Activated CD8-positive, alpha-beta memory T cell treated with anti-CD3 and anti-CD28 coated beads, Interleukin-2, amount 10 ng/mL, durations not matched to agents 7 days and 5 days (primary cell): ENCODE results near the gene RBM7. TPM values are rescaled to one million over a fixed set of nuclear protein-coding genes. Genes with fewer than 3 reads are reported as not detected.

ENCODE experiments used
- ATAC-seq: fragments of 150-1000 bp; cut with Tn5 transposase; one replicate; pipeline ENCODE4 v1.10.0; 2021; ENCODE audit warnings: moderate library complexity
- CTCF ChIA-PET: fragments of 350-600 bp; sonication (Branson Sonifier 250); formaldehyde crosslinking; loops from one replicate; lab custom pipeline; 2021; ENCODE audit warnings: antibody characterized with exemption; lab: Charles Lee
- DNase-seq: peaks from one replicate; pipeline ENCODE4 v3.0.0-alpha.2; 2020
- H3K27ac Mint-ChIP-seq: one replicate; pipeline ENCODE4 v1.8.0; 2021; ENCODE audit warnings: mild to moderate bottlenecking, mixed read lengths
- H3K27me3 Mint-ChIP-seq: one replicate; pipeline ENCODE4 v1.8.0; 2021; ENCODE audit warnings: mixed read lengths
- H3K36me3 Mint-ChIP-seq: one replicate; pipeline ENCODE4 v1.8.0; 2021; ENCODE audit warnings: mild to moderate bottlenecking, mixed read lengths
- H3K4me1 Mint-ChIP-seq: one replicate; pipeline ENCODE4 v1.8.0; 2021; ENCODE audit warnings: mixed read lengths
- H3K4me3 Mint-ChIP-seq: one replicate; pipeline ENCODE4 v1.8.0; 2021; ENCODE audit warnings: mild to moderate bottlenecking, moderate library complexity, mixed read lengths
- H3K9me3 Mint-ChIP-seq: one replicate; pipeline ENCODE4 v1.8.0; 2022; ENCODE audit warnings: low read depth, mixed read lengths
- total RNA-seq, 2 experiments: library from RNA; stranded (reverse); gene quantifications; one replicate each; pipeline ENCODE4 v1.2.3, GENCODE V29; 2021

RBM7 gene
- total RNA-seq, 2 experiments from 2014 or later = 32.8 to 38.0 TPM

GRCh38 chr11:114412946-114413345, 12.5 kb downstream of the RBM7 start:
- CTCF ChIA-PET = no interaction called here
- ATAC-seq (no peak), DNase-seq (no peak)
- Mint-ChIP-seq H3K36me3 (peaks cover 27% of the 10 kb centered on the region), H3K4me1 (peaks cover 2% of the 10 kb centered on the region), H3K9me3 (no peaks in the 10 kb centered on the region), H3K4me3 (no peak overlapping the region), H3K27ac (no peak overlapping the region), H3K27me3 (no peaks in the 10 kb centered on the region)

- no peak overlapping the region for H3K27ac Mint-ChIP-seq
Measured at GRCh38 chr11:114413958-114414357, 13.5 kb downstream of the RBM7 start.

GRCh38 chr11:114416441-114416961, 16.0 kb downstream of the RBM7 start:
- CTCF ChIA-PET = no interaction called here
- no peak for ATAC-seq

More at GRCh38 chr11:114413958-114414357, 13.5 kb downstream of the RBM7 start:
- Mint-ChIP-seq H3K9me3 (no peaks in the 10 kb centered on the region), H3K36me3 (peaks cover 27% of the 10 kb centered on the region), H3K27me3 (no peaks in the 10 kb centered on the region), H3K4me3 (no peak overlapping the region), H3K4me1 (peaks cover 2% of the 10 kb centered on the region)
- DNase-seq = no peak
- CTCF ChIA-PET = no interaction called here
- no peak for ATAC-seq

GRCh38 chr11:114426280-114426679, 25.8 kb downstream of the RBM7 start:
- peaks cover 7% of the 10 kb centered on the region for H3K4me1 Mint-ChIP-seq
- no peaks in the 10 kb centered on the region for H3K9me3 Mint-ChIP-seq
- H3K4me3 Mint-ChIP-seq = no peak overlapping the region
- ATAC-seq (no peak), DNase-seq (no peak)
- no peak overlapping the region for H3K27ac Mint-ChIP-seq
- peaks cover 5% of the 10 kb centered on the region for H3K36me3 Mint-ChIP-seq
- CTCF ChIA-PET = no interaction called here
- no peaks in the 10 kb centered on the region for H3K27me3 Mint-ChIP-seq

More at GRCh38 chr11:114416441-114416961, 16.0 kb downstream of the RBM7 start:
- Mint-ChIP-seq H3K27me3 (no peaks in the 10 kb centered on the region), H3K27ac (no peak overlapping the region), H3K9me3 (no peaks in the 10 kb centered on the region), H3K4me3 (no peak overlapping the region), H3K36me3 (peaks cover 12% of the 10 kb centered on the region), H3K4me1 (no peaks in the 10 kb centered on the region)
- DNase-seq = no peak

GRCh38 chr11:114430290-114430689, 29.8 kb downstream of the RBM7 start:
- Mint-ChIP-seq H3K27me3 (no peaks in the 10 kb centered on the region), H3K9me3 (no peaks in the 10 kb centered on the region), H3K36me3 (no peaks in the 10 kb centered on the region), H3K4me3 (no peak overlapping the region), H3K4me1 (peaks cover 7% of the 10 kb centered on the region), H3K27ac (no peak overlapping the region)
- CTCF ChIA-PET = interaction anchor here (1.1 kb wide), 1 partner anchor 26 kb away, joined by 4 read pairs; no protein-coding TSS in a partner anchor
- DNase-seq (no peak), ATAC-seq (no peak)

- H3K36me3 Mint-ChIP-seq = no peaks in the 10 kb centered on the region
- DNase-seq = no peak
- H3K9me3 Mint-ChIP-seq = no peaks in the 10 kb centered on the region
- peaks cover 7% of the 10 kb centered on the region for H3K4me1 Mint-ChIP-seq
- CTCF ChIA-PET = no interaction called here
- H3K27me3 Mint-ChIP-seq = no peaks in the 10 kb centered on the region
- no peak for ATAC-seq
- no peak overlapping the region for H3K27ac Mint-ChIP-seq
- no peak overlapping the region for H3K4me3 Mint-ChIP-seq
Measured at GRCh38 chr11:114432893-114433292, 32.4 kb downstream of the RBM7 start.

GRCh38 chr11:114433376-114433775, 32.9 kb downstream of the RBM7 start:
- Mint-ChIP-seq H3K27ac (no peak overlapping the region), H3K36me3 (no peaks in the 10 kb centered on the region), H3K9me3 (no peaks in the 10 kb centered on the region), H3K4me3 (no peak overlapping the region), H3K27me3 (no peaks in the 10 kb centered on the region), H3K4me1 (peaks cover 7% of the 10 kb centered on the region)
- CTCF ChIA-PET = no interaction called here
- no peak for DNase-seq
- no peak for ATAC-seq

GRCh38 chr11:114438303-114438702, 37.8 kb downstream of the RBM7 start:
- no peak overlapping the region for H3K27ac Mint-ChIP-seq
- H3K4me3 Mint-ChIP-seq = no peak overlapping the region
- H3K4me1 Mint-ChIP-seq = peaks cover 28% of the 10 kb centered on the region

GRCh38 chr11:114439229-114440120, 39.0 kb downstream of the RBM7 start, which contains the start of gene REXO2:
REXO2 (plus strand) TSS chr11:114439467; CDS start chr11:114439529, 62 bp downstream.
- H3K27me3 Mint-ChIP-seq = no peaks in the 10 kb centered on the region
- H3K4me1 Mint-ChIP-seq = peaks cover 28% of the 10 kb centered on the region
- DNase-seq (peak; percentile 96), ATAC-seq (peak; percentile 98)
- H3K27ac Mint-ChIP-seq = peak within 1 kb of the TSS; percentile 90
- CTCF ChIA-PET = interaction anchor here (0.8 to 1.0 kb wide), 4 partner anchors 12 to 99 kb away, joined by 3 to 4 read pairs (median 4); partner anchors contain the start of genes C11orf71 and RBM7
- H3K36me3 Mint-ChIP-seq = peaks cover 11% of the 10 kb centered on the region
- peak within 1 kb of the TSS; percentile 97 for H3K4me3 Mint-ChIP-seq
- no peaks in the 10 kb centered on the region for H3K9me3 Mint-ChIP-seq

More at GRCh38 chr11:114438303-114438702, 37.8 kb downstream of the RBM7 start:
- Mint-ChIP-seq H3K27me3 (no peaks in the 10 kb centered on the region), H3K36me3 (peaks cover 7% of the 10 kb centered on the region), H3K9me3 (no peaks in the 10 kb centered on the region)
- ATAC-seq = no peak
- CTCF ChIA-PET = interaction anchor here (0.9 to 1.0 kb wide), 2 partner anchors 38 to 98 kb away, joined by 4 read pairs; partner anchors contain the start of genes C11orf71 and RBM7
- no peak for DNase-seq

- Mint-ChIP-seq H3K9me3 (no peaks in the 10 kb centered on the region), H3K27ac (peak overlapping the region; percentile 90), H3K36me3 (peaks cover 18% of the 10 kb centered on the region), H3K4me1 (peaks cover 28% of the 10 kb centered on the region), H3K27me3 (no peaks in the 10 kb centered on the region), H3K4me3 (peak overlapping the region; percentile 97)
- CTCF ChIA-PET = interaction anchor here (0.8 kb wide), 1 partner anchor 100 kb away, joined by 3 read pairs; no protein-coding TSS in a partner anchor
- DNase-seq (no peak), ATAC-seq (no peak)
Measured at GRCh38 chr11:114440121-114440860, 39.8 kb downstream of the RBM7 start.

- DNase-seq = no peak
- H3K36me3 Mint-ChIP-seq = peaks cover 22% of the 10 kb centered on the region
- H3K27me3 Mint-ChIP-seq = no peaks in the 10 kb centered on the region
- CTCF ChIA-PET = no interaction called here
- no peak overlapping the region for H3K4me3 Mint-ChIP-seq
- ATAC-seq = no peak
- peaks cover 28% of the 10 kb centered on the region for H3K4me1 Mint-ChIP-seq
- no peaks in the 10 kb centered on the region for H3K9me3 Mint-ChIP-seq
- H3K27ac Mint-ChIP-seq = no peak overlapping the region
Measured at GRCh38 chr11:114440971-114441763, 40.7 kb downstream of the RBM7 start.

- Mint-ChIP-seq H3K27me3 (no peaks in the 10 kb centered on the region), H3K36me3 (peaks cover 27% of the 10 kb centered on the region), H3K27ac (no peak overlapping the region), H3K9me3 (no peaks in the 10 kb centered on the region), H3K4me1 (peaks cover 28% of the 10 kb centered on the region), H3K4me3 (no peak overlapping the region)
- ATAC-seq (no peak), DNase-seq (no peak)
- CTCF ChIA-PET = no interaction called here
Measured at GRCh38 chr11:114441921-114442320, 41.5 kb downstream of the RBM7 start.
